T-helper 1 cell treated with Interleukin-12 subunit alpha and Interleukin-12 subunit beta and Interleukin-4 antibody, amounts not matched to agents 30 μg/mL and 1 μg/mL, for 36 hours (primary cell): ENCODE data around the gene HOXB9.

ENCODE experiments used
- H3K27ac Mint-ChIP-seq: one replicate; pipeline ENCODE4 v1.8.0; 2021; ENCODE audit warnings: mild to moderate bottlenecking, mixed read lengths
- H3K27me3 Mint-ChIP-seq: one replicate; pipeline ENCODE4 v1.8.0; 2021; ENCODE audit warnings: low read depth, mixed read lengths
- H3K36me3 Mint-ChIP-seq: one replicate; pipeline ENCODE4 v1.8.0; 2021; ENCODE audit warnings: low read depth, mixed read lengths
- H3K4me1 Mint-ChIP-seq: one replicate; pipeline ENCODE4 v1.8.0; 2021; ENCODE audit warnings: low read depth, mixed read lengths
- H3K4me3 Mint-ChIP-seq: one replicate; pipeline ENCODE4 v1.8.0; 2021; ENCODE audit warnings: mild to moderate bottlenecking, moderate library complexity, mixed read lengths
- H3K9me3 Mint-ChIP-seq: one replicate; pipeline ENCODE4 v1.8.0; 2021; ENCODE audit warnings: mixed read lengths

HOXB9 gene

DNA sequence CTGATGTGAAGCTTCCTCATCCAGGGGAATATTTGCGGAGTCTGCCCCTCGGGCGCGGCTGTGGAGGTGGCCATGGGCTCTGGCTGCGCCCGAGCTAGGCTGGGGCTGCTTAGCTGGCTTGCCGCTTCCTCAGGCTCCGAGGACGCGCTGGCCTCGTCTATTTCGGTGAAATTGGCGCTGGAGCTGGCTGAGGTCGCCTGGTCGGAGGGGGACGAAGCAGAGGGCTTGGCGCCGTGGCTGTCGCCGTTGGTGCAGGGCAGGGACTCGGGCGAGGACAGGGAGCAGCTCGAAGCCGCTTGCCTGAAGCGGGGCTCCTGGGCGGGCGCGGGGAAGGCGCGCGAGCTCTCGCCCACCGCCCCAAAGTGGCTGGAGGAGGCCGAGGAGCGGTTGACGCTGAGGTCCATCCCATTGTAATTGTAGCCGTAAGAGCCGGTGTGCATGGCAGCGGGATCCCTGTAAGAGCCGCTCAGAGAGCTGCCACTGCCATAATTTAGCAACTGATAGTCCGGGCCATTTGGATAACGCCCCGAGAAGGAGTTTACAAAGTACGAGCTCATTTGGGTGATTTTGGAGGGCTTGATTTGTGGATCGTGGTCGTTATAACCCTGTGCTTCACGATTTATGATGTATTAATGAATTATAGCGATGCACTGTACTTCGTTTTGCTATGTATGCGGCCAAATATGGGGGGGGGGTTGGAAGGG is 32.9 kb downstream of the HOXB9 start, which contains the start of gene HOXB5:
HOXB5 (minus strand) TSS at position 654 of the 704 bp plus-strand sequence; CDS start at position 557, 97 bp downstream.
- Mint-ChIP-seq H3K36me3 (peaks cover 6% of the 10 kb centered on the region), H3K27ac (peak within 1 kb of the TSS; percentile 13), H3K9me3 (no peaks in the 10 kb centered on the region), H3K4me1 (peaks cover 49% of the 10 kb centered on the region), H3K27me3 (peaks cover 92% of the 10 kb centered on the region), H3K4me3 (peak within 1 kb of the TSS; percentile 81)

DNA sequence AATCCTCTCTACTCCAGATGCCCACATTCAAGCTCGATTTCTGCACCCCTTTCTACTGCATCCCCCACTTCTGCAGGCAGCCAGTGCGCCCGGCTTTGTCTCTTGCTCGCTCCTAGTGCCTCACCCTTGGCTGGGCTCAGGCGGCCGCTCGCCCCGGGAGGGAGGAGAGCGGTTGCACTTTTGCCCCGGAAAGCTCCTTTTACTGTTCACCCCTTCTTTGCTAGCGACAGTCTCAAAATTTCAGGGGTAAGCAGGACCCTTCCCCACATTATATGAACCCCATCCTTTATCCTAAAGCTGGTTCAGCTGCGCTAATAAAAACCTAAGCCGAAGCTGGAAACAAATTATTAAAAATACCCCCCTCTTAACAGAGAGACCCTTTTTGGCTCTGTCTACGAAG is 33.6 kb downstream of the HOXB9 start:
- peak overlapping the region; percentile 81 for H3K4me3 Mint-ChIP-seq
- peaks cover 45% of the 10 kb centered on the region for H3K4me1 Mint-ChIP-seq
- H3K27me3 Mint-ChIP-seq = peaks cover 89% of the 10 kb centered on the region
- H3K27ac Mint-ChIP-seq = peak overlapping the region; percentile 2
- H3K9me3 Mint-ChIP-seq = no peaks in the 10 kb centered on the region
- H3K36me3 Mint-ChIP-seq = peaks cover 6% of the 10 kb centered on the region

DNA sequence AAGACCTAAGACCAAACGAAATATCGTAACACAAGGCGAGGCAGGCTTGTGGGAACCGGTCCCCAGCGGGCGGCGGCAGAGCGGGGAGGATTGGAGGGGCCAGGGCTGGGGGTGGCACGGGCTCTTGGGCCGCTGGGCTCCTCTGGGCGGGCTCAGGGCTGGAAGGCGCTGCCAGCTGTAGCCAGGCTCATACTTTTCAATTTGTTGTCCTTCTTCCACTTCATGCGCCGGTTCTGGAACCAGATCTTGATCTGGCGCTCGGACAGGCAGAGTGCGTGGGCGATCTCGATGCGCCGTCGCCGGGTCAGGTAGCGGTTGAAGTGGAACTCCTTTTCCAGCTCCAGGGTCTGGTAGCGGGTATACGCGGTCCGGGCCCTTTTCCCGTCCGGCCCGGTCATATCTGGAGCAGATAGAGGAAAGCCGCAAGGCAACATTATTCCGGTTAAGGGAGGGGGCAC is 34.1 kb downstream of the HOXB9 start:
- peaks cover 6% of the 10 kb centered on the region for H3K36me3 Mint-ChIP-seq
- H3K27ac Mint-ChIP-seq = no peak overlapping the region
- no peaks in the 10 kb centered on the region for H3K9me3 Mint-ChIP-seq
- H3K4me3 Mint-ChIP-seq = no peak overlapping the region
- H3K27me3 Mint-ChIP-seq = peaks cover 89% of the 10 kb centered on the region
- H3K4me1 Mint-ChIP-seq = peaks cover 45% of the 10 kb centered on the region

DNA sequence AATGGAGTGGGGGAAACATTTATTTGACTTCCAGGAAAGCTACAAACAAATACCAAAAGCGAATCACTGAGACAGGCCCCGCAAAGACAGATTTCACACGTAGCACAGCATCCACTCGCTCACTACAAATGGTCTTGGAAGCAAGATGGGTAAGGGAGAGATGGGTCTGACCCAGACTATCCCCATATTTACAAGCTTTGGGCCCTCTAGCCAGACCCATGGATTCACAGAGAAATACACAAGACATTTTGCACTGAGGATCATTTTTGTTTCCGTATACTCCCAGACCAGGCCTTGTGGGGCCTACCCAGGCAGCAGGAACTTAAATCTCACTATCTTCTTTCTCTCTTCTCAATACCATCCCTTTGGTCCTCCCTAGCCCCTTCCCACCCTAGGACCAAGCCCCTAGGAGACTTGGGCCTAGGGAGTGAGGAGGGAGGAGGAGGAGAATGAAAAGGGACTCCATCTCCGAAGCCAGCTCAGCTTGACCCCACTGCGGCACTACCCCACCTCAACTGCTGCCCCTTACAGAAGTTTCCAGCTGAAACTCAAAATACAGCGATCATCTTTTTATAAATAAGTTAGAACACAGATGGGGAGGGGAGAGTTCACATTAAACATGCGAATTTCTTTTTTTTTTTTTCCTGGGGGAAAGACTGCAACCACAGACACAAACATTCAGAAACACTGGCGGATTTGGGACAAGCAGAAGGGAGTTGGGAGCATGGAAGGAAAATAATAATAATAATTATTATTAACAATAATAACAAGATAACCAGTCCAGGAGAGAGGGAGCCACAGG is 34.7 kb downstream of the HOXB9 start:
- H3K36me3 Mint-ChIP-seq = peaks cover 6% of the 10 kb centered on the region
- H3K9me3 Mint-ChIP-seq = no peaks in the 10 kb centered on the region
- no peak overlapping the region for H3K27ac Mint-ChIP-seq
- H3K4me1 Mint-ChIP-seq = peaks cover 44% of the 10 kb centered on the region
- peaks cover 87% of the 10 kb centered on the region for H3K27me3 Mint-ChIP-seq
- peak overlapping the region; percentile 33 for H3K4me3 Mint-ChIP-seq

DNA sequence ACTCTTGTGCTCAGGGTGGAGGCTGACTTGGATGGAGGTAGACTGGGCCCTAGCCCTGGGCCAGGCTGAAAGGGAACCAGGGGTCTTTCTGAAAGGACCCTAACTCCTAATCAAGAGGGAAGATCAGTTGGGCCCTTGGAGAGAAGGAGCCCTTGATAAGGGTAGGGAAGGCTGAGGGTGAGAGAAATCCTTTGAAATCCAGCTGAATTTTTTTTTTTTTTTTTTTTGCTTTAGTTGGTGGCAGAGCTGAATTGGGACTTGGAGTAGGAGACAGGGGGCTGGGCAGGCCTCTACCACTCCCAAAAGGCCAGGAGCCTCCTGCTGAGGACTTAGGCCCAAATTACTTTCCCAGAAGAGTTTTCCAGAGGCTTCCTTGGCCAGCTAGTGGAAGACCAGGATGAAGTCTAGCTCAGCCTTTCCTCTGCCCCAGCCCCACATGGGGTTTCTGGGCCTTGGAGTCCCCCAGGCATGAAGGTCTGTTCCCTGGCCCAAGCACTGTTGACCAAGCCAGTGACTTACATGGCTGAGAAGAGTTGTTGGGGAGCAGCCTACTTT is 35.5 kb downstream of the HOXB9 start:
- H3K4me1 Mint-ChIP-seq = peaks cover 48% of the 10 kb centered on the region
- no peak overlapping the region for H3K27ac Mint-ChIP-seq
- H3K4me3 Mint-ChIP-seq = no peak overlapping the region
- peaks cover 6% of the 10 kb centered on the region for H3K36me3 Mint-ChIP-seq
- peaks cover 87% of the 10 kb centered on the region for H3K27me3 Mint-ChIP-seq
- H3K9me3 Mint-ChIP-seq = no peaks in the 10 kb centered on the region

DNA sequence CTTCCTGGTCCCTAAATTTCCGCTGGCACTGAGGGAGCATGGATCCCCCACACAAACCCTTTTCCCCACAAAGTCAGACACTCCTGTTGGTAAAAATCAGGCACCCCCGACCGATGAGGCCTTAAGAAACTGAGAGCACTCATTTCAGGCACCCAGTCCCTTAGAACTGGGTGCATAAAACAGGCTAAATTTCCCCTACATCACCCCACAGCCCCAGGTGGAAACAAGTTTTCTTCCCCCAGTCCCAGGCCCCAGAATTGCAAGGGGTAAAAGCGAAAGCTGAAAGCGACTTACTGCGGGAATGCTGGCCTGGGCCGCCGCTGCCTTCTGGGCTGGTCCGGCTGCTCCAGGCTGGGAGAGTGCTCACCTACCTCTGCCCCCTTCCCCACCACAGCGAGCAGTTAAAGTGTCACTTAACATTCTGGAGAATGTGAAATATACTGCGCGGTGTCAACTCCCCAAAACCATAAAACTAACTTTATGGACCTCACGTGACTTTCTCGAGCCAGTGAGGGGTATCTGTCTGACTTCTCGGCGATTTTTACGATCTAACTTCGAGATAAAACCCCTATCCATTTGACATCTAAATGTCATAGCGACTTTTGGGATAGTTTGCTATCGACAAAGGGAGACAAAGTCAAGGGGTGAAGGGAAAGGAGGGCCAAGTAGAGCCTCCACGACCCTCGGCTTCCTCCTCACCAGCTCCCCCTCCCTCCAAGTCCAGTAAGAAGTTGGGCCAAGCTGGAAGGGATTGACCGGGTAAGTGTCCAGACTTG is 36.1 kb downstream of the HOXB9 start, which contains the start of gene HOXB3:
HOXB3 (minus strand) TSS at position 411 of the 776 bp plus-strand sequence. CDS start 37,767 bp downstream, outside the sequence.
- Mint-ChIP-seq H3K4me1 (peaks cover 53% of the 10 kb centered on the region), H3K9me3 (no peaks in the 10 kb centered on the region), H3K27me3 (peaks cover 86% of the 10 kb centered on the region), H3K27ac (no peak within 1 kb of the TSS), H3K4me3 (no peak within 1 kb of the TSS), H3K36me3 (peaks cover 6% of the 10 kb centered on the region)

DNA sequence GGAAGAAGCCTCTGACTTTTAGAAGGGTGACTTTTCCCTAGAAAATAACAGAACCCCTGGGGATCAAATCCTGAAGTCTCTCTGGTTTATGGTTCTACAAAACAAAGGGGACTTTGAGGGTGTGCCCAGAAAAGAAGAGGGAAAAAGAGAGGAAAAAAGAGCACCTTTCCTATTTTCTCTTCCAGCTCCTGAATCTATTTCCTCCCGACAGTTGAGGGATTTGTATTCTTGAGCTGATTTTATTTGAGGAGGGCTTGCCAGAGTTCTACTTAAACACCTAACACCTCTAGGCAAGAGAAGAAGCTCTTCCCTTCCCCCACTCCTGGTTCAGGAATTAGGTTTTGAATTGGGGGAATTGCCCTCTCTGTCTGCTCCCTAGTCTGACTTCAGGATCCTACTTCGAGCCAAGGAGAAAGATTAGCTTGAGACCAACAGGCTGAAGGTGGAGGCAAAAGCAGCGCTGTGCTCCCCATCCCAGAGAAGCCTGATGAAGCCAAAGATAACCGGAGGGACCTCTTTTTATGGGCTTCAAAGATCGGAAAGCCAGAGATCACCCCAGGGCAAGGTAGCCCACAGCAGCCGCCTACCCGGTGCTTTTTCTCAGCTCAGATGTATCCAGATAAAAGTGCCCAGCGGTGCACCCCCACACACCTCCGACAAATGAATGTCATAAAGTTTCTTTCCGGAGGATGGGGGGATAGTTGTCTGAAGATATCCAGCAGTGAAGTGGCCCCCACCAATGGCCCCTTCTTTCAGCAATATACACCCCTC is 36.9 kb downstream of the HOXB9 start:
- Mint-ChIP-seq H3K4me3 (no peak overlapping the region), H3K4me1 (peaks cover 56% of the 10 kb centered on the region), H3K27me3 (peaks cover 84% of the 10 kb centered on the region)

DNA sequence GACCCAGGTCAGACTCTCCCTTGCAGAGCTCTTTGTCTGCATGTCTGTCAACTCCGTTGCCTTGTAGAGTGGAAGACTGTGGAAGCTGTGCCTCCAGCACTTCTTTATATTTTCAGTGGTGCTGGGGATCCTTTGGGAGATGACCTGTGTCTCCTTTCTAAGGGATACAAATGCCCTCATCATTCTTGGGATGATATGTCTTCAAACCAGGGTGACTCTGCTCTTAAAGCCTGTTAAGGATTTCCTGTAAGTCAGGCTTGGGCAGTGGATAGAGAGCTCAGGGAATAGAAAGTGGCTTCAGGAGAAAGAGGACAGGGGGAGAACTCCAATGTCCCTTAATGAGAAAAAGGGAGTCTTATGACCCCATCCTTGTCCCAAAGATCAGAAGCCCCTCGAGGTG is 37.6 kb downstream of the HOXB9 start:
- Mint-ChIP-seq H3K9me3 (no peaks in the 10 kb centered on the region), H3K4me3 (no peak overlapping the region), H3K4me1 (peaks cover 51% of the 10 kb centered on the region), H3K27ac (peak overlapping the region; percentile 11), H3K27me3 (peaks cover 83% of the 10 kb centered on the region), H3K36me3 (peaks cover 6% of the 10 kb centered on the region)

More for the DNA sequence above, 36.9 kb downstream of the HOXB9 start:
- peaks cover 6% of the 10 kb centered on the region for H3K36me3 Mint-ChIP-seq
- H3K9me3 Mint-ChIP-seq = no peaks in the 10 kb centered on the region
- H3K27ac Mint-ChIP-seq = no peak overlapping the region

DNA sequence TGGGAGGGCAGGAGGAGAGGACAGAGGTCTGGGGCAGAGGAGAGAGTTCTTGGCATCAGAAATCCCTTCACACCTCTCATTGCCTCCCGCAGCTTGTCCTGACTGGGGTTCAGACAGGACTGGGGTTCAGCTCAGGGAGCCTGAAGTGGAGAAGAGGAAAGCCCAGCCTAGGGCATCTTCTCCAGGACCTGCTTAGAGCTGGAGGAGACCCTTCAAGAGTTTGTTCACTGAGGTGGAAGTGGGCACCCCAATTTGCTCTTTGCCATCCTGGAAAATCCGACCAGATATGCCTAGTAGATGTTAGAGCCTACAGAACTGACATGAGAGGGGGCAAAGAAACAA is 38.1 kb downstream of the HOXB9 start:
- no peak overlapping the region for H3K4me3 Mint-ChIP-seq
- H3K27me3 Mint-ChIP-seq = peaks cover 82% of the 10 kb centered on the region
- peaks cover 49% of the 10 kb centered on the region for H3K4me1 Mint-ChIP-seq
- H3K36me3 Mint-ChIP-seq = peaks cover 7% of the 10 kb centered on the region
- H3K9me3 Mint-ChIP-seq = no peaks in the 10 kb centered on the region
- peak overlapping the region; percentile 21 for H3K27ac Mint-ChIP-seq

DNA sequence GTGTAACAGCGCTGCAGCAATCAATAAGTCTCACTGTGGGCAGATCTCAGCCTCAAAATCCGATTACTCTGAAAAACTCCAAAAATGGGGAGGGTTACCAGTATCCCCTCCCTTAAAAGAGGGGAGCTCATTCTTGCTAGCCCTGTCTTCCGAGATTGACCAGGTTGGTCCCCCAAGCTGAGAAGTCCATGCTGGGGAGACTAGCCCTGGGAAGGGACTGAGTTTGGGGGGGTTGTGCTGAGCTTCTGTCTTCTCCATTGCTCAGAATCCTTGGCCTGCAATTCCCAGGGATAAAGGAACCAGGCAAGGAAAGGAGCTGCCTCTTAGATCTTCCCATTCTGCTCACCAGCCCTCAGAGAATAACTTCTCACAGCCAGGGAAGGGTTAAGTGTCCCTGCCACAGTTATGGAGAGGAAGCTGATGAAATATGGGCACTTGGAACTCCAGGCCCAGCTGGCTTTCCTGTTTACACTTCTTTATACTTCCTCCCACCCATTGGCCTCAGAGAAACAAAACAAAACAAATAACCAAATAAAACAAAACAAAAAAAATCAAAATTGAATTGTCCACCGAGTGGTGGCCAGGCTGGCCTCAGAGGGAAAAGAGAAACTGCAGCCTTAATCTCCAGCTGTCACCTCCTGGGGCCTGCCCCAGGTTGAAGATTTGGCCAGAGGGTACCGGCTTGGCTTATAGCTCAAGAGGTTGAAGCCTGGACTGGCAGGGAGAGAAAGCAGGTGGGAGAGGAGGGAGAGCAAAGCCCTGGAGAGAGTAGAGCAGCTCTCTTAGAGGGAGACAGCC is 38.7 kb downstream of the HOXB9 start:
- H3K9me3 Mint-ChIP-seq = no peaks in the 10 kb centered on the region
- H3K4me3 Mint-ChIP-seq = peak overlapping the region; percentile 29
- peaks cover 82% of the 10 kb centered on the region for H3K27me3 Mint-ChIP-seq
- H3K27ac Mint-ChIP-seq = peak overlapping the region; percentile 21
- H3K36me3 Mint-ChIP-seq = peaks cover 7% of the 10 kb centered on the region
- peaks cover 49% of the 10 kb centered on the region for H3K4me1 Mint-ChIP-seq

DNA sequence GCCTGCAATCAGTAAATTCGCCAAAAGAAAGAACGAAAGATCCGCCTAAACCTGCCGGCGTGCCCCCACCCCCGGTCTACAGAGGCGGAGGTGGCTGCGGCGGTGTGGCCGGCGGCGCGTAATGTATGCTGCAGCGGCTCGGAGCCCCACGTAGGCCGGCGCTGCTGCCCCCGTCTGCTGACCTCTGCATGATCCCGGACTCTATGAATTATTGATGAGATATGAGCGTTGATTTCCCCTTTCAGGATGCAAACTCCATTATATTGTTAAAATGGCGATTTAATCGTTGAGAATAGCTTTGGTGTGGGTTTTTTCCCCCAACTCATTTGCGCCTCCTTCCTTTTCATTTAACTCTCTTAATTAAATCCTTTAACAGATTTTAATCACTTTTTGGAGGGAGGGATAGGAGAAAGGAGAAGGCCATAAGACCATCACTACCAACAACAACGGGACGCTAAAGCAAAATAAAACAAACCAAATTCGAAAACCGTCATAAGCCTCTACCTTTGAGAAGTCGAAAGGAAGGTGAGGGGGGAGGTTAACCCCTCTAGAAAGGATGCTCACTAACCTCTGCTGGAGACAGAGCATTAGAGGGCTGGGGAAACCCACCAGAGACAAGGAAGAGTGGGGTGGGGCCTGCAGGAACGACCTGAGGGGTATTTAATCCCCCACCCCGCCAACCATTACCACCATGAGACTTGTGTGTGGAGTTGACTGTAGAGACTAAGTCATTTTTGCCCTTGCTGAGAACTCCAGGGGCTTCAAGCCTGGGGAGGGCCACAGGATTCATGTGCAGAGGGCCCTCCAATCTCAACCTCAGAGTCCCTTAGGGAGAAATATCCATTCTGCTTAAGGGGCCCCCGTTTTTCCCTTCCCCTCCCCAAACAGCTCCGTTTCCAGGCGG is 39.6 kb downstream of the HOXB9 start:
- peaks cover 7% of the 10 kb centered on the region for H3K36me3 Mint-ChIP-seq
- H3K4me3 Mint-ChIP-seq = peak overlapping the region; percentile 93
- H3K27me3 Mint-ChIP-seq = peaks cover 82% of the 10 kb centered on the region
- no peaks in the 10 kb centered on the region for H3K9me3 Mint-ChIP-seq
- peaks cover 53% of the 10 kb centered on the region for H3K4me1 Mint-ChIP-seq
- H3K27ac Mint-ChIP-seq = peak overlapping the region; percentile 12

DNA sequence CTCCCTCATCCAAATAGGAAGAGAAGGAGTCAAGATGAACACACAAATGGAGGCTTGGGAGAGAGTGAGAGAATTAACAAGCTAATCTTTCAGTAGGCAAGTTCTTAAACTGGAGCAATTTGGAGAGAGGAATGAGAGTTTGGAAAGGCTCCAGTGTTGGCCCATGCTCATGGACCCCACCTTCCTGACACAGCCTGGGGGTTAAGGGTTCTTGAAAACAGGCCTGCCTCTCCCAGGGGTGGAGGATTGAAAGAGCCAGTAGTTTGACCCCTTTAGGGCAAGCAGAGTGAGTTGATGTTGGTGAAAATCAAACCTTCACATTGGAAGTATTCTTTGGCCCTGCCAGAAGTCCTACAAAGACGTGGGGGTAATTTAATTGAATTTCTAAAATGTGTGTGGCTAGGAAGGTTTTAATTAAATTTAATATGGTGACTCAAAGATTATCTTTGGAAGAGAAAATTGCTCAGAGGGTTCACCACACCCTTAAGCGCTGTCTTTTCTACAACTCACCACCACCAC is 41.9 kb downstream of the HOXB9 start:
- Mint-ChIP-seq H3K9me3 (no peaks in the 10 kb centered on the region), H3K4me3 (peak overlapping the region; percentile 93), H3K4me1 (peaks cover 63% of the 10 kb centered on the region), H3K36me3 (peaks cover 7% of the 10 kb centered on the region), H3K27ac (no peak overlapping the region), H3K27me3 (peaks cover 83% of the 10 kb centered on the region)
